Panc1 (cell line): ENCODE measurements around the gene GTF2H4. TPM values are rescaled to one million over a fixed set of nuclear protein-coding genes. Genes with fewer than 3 reads are reported as not detected.
"Not testable (repeated sequence)": the region's sequence is repeated elsewhere in the genome, so short reads cannot be mapped to it uniquely, and the experiment has no call there.

ENCODE experiments used
- ATAC-seq: fragments of 200-7000 bp; cut with Tn5 transposase; 2 replicates; pipeline ENCODE4 v1.9.1; 2020; ENCODE audit warnings: mild to moderate bottlenecking, moderate library complexity
- BruUV-seq: library from RNA; stranded (reverse); fragments of 400-500 nt; replicated peaks from 2 replicates; lab custom pipeline; 2021; lab: Mats Ljungman, UMichigan
- CTCF ChIA-PET: fragments of 300-600 bp; sonication (Branson Sonifier 250); formaldehyde crosslinking; loops from one replicate; lab custom pipeline; 2022; ENCODE audit warnings: antibody characterized with exemption; lab: Charles Lee
- POLR2A ChIA-PET: fragments of 300-600 bp; sonication (Branson Sonifier 250); formaldehyde crosslinking; loops from one replicate; lab custom pipeline; 2022; ENCODE audit warnings: antibody characterized with exemption; lab: Charles Lee
- DNase-seq: peaks from one replicate; pipeline ENCODE4 v3.0.0-alpha.2; 2010; ENCODE audit warnings: low read depth, low spot score
- H3K27ac ChIP-seq: 2 replicates; pipeline ENCODE4 v1.5.1; 2011; ENCODE audit warnings: mild to moderate bottlenecking, low read length, inconsistent platforms
- H3K27me3 ChIP-seq: fragments of 200-500 bp; sonication (Bioruptor generic); 2 replicates; pipeline ENCODE4 v1.6.0; 2014; ENCODE audit warnings: low read length, inconsistent platforms; ENCODE audit not compliant: control insufficient read depth, insufficient read depth
- H3K36me3 ChIP-seq: fragments of 200-500 bp; sonication (Bioruptor generic); 2 replicates; pipeline ENCODE4 v1.5.1; 2014; ENCODE audit warnings: inconsistent platforms, mild to moderate bottlenecking, low read length, moderate library complexity; ENCODE audit not compliant: control insufficient read depth, insufficient read depth
- H3K4me1 ChIP-seq: 2 replicates; pipeline ENCODE4 v1.5.1; 2011; ENCODE audit warnings: inconsistent platforms, mild to moderate bottlenecking, low read length, moderate library complexity; ENCODE audit not compliant: control insufficient read depth, insufficient read depth
- H3K4me3 ChIP-seq, 2 experiments: 2 replicates each; pipeline ENCODE4 v1.5.1; 2011 to 2012; ENCODE audit warnings: low read depth in 2 of 2, low read length in 2 of 2, mild to moderate bottlenecking in 2 of 2, inconsistent platforms in 1 of 2, moderate library complexity in 1 of 2
- H3K9me3 ChIP-seq: fragments of 200-500 bp; sonication (Bioruptor generic); 2 replicates; pipeline ENCODE4 v1.5.1; 2014; ENCODE audit warnings: low read depth, mild to moderate bottlenecking, inconsistent platforms, low read length, moderate library complexity; ENCODE audit not compliant: control insufficient read depth, insufficient read depth
- POLR2AphosphoS5 ChIP-seq: IDR thresholded peaks from 2 replicates; pipeline ENCODE4 v1.6.1; 2012; ENCODE audit warnings: mild to moderate bottlenecking, low read depth, low read length, moderate library complexity
- SIN3A ChIP-seq: IDR thresholded peaks from 2 replicates; pipeline ENCODE4 v1.6.1; 2012; ENCODE audit warnings: low read depth, mild to moderate bottlenecking, low read length, moderate library complexity, borderline replicate concordance; ENCODE audit not compliant: insufficient read depth
- TCF7L2 ChIP-seq: IDR thresholded peaks from 2 replicates; pipeline ENCODE4 v1.6.1; 2011; ENCODE audit warnings: mild to moderate bottlenecking, low read depth, low read length, inconsistent platforms
- in situ Hi-C: cut with HindIII; loops from 2 replicates; pipeline ENCODE4 v1.10.0; 2016; ENCODE audit warnings: low sequenced_read_pairs, low pct_unique_long_range_greater_than_20kb
- intact Hi-C: fragments of 100-400 bp; cut with micrococcal nuclease; formaldehyde crosslinking; loops from one replicate; pipeline ENCODE4 v1.10.0; 2022; ENCODE audit not compliant: unreplicated experiment
- total RNA-seq: library from RNA; stranded (reverse); gene quantifications from one replicate; pipeline ENCODE4 v1.2.1, GENCODE V29; 2021; ENCODE audit not compliant: unreplicated experiment
- TF ChIP-seq, protein P1 (sequence below): fragments of 450-650 bp; IDR thresholded peaks from 2 replicates; pipeline ENCODE4 v1.5.1; 2017; ENCODE audit warnings: mild to moderate bottlenecking
- TF ChIP-seq, protein P2 (sequence below), 2 experiments: IDR thresholded peaks; 2 replicates each; pipeline ENCODE4 v1.6.1; 2011 to 2012; ENCODE audit warnings: low read depth in 2 of 2, control low read depth in 1 of 2, low read length in 1 of 2, mild to moderate bottlenecking in 1 of 2, moderate library complexity in 1 of 2; ENCODE audit not compliant: insufficient read depth in 1 of 2

The GTF2H4 gene
- total RNA-seq, 1 experiment from 2014 or later: 27.5 TPM

DNA sequence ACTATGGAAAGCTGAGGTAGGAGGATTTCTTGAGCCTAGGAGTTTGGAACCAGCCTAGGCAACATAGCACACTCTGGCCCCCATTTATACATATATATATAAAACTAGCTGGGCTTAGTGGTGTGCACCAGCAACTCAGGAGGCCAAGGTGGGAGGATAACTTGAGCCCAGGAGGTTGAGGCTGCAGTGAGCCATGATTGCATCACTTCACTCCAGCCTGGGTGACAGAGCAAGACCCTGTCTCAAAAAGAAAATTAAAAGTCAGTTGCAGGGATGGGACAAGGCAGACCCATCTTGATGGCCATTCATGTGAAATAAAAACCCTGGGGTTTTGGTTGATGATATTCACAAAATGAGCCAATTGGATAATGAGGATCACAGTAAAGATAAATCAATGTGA is 6.6 kb upstream of the GTF2H4 start:
- H3K36me3 ChIP-seq: no peaks in the 10 kb centered on the region
- no peak overlapping the region for H3K27ac ChIP-seq
- no TSS peak for BruUV-seq
- ATAC-seq (no peak), DNase-seq (no peak)
- in situ Hi-C loops: no loop called here
- H3K4me1 ChIP-seq: no peaks in the 10 kb centered on the region
- H3K4me3 ChIP-seq: no peak overlapping the region
- no peaks in the 10 kb centered on the region for H3K9me3 ChIP-seq
- H3K27me3 ChIP-seq: no peaks in the 10 kb centered on the region
- POLR2A ChIA-PET: interaction anchor here (0.6 kb wide), 1 partner anchor 161 kb away, joined by 6 read pairs; no protein-coding TSS in a partner anchor
- TF ChIP-seq SIN3A (no peak), POLR2AphosphoS5 (no peak), TCF7L2 (no peak)
- TF ChIP-seq, protein P1, sequence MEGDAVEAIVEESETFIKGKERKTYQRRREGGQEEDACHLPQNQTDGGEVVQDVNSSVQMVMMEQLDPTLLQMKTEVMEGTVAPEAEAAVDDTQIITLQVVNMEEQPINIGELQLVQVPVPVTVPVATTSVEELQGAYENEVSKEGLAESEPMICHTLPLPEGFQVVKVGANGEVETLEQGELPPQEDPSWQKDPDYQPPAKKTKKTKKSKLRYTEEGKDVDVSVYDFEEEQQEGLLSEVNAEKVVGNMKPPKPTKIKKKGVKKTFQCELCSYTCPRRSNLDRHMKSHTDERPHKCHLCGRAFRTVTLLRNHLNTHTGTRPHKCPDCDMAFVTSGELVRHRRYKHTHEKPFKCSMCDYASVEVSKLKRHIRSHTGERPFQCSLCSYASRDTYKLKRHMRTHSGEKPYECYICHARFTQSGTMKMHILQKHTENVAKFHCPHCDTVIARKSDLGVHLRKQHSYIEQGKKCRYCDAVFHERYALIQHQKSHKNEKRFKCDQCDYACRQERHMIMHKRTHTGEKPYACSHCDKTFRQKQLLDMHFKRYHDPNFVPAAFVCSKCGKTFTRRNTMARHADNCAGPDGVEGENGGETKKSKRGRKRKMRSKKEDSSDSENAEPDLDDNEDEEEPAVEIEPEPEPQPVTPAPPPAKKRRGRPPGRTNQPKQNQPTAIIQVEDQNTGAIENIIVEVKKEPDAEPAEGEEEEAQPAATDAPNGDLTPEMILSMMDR: no peak
- TF ChIP-seq, protein P2, sequence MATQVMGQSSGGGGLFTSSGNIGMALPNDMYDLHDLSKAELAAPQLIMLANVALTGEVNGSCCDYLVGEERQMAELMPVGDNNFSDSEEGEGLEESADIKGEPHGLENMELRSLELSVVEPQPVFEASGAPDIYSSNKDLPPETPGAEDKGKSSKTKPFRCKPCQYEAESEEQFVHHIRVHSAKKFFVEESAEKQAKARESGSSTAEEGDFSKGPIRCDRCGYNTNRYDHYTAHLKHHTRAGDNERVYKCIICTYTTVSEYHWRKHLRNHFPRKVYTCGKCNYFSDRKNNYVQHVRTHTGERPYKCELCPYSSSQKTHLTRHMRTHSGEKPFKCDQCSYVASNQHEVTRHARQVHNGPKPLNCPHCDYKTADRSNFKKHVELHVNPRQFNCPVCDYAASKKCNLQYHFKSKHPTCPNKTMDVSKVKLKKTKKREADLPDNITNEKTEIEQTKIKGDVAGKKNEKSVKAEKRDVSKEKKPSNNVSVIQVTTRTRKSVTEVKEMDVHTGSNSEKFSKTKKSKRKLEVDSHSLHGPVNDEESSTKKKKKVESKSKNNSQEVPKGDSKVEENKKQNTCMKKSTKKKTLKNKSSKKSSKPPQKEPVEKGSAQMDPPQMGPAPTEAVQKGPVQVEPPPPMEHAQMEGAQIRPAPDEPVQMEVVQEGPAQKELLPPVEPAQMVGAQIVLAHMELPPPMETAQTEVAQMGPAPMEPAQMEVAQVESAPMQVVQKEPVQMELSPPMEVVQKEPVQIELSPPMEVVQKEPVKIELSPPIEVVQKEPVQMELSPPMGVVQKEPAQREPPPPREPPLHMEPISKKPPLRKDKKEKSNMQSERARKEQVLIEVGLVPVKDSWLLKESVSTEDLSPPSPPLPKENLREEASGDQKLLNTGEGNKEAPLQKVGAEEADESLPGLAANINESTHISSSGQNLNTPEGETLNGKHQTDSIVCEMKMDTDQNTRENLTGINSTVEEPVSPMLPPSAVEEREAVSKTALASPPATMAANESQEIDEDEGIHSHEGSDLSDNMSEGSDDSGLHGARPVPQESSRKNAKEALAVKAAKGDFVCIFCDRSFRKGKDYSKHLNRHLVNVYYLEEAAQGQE (IDR thresholded peaks at IDR 0.05; ENCODE audit: insufficient read depth in 1 of 2, low read depth in 2 of 2, low read length in 1 of 2): no peak
- CTCF ChIA-PET: no interaction called here
- intact Hi-C loops: no loop called here

DNA sequence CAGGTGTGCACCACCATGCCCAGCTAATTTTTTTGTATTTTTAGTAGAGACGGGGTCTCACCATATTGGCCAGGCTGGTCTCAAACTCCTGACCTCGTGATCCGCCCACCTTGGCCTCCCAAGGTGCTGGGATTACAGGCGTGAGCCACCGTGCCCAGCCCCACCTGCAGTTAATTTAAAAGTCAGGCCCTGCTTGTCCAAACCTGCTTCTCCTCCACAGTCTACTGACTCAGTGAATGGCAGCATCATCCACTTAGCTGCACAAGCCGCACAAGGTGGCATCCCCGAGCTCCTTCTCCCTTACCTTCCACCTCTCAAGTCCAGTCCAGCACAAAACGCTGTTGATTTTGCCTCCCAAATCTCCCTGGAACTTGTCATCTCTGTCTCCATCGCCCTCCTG is 5.8 kb upstream of the GTF2H4 start:
- intact Hi-C loops, H3K4me3 ChIP-seq, H3K36me3 ChIP-seq, H3K4me1 ChIP-seq, DNase-seq, ATAC-seq, H3K27ac ChIP-seq, POLR2A ChIA-PET, BruUV-seq, in situ Hi-C loops, H3K9me3 ChIP-seq, H3K27me3 ChIP-seq, CTCF ChIA-PET: not testable (repeated sequence)

DNA sequence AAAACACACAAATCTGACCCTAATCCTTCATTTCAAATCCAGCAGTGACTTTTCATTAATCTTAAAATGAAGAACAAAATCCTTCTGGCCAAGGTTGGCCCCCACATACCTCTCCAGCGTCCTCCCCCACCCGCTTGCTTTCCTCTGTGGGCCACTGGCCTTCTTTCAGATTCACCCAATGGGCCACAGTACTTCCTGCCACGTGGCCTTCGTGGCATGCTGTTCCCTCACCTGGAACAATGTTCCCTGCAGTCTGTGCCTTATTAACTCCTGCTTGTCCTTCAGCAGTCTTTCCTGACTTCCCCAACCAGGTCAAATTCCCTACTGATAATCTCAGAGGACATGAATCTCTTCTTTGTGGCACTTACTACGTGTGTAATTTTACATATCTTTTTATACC is 5.3 kb upstream of the GTF2H4 start:
- H3K27ac ChIP-seq: no peak overlapping the region
- no TSS peak for BruUV-seq
- H3K4me1 ChIP-seq: no peaks in the 10 kb centered on the region
- ChIA-PET POLR2A (no interaction called here), CTCF (no interaction called here)
- H3K9me3 ChIP-seq: no peaks in the 10 kb centered on the region
- no peak overlapping the region for H3K4me3 ChIP-seq
- DNase-seq (no peak), ATAC-seq (no peak)
- in situ Hi-C loops: no loop called here
- no peaks in the 10 kb centered on the region for H3K36me3 ChIP-seq
- intact Hi-C loops: no loop called here
- TF ChIP-seq, protein P1: no peak
- TF ChIP-seq TCF7L2 (no peak), POLR2AphosphoS5 (no peak), SIN3A (no peak)
- TF ChIP-seq, protein P2 (IDR thresholded peaks at IDR 0.05; ENCODE audit: insufficient read depth in 1 of 2, low read depth in 2 of 2, low read length in 1 of 2): no peak
- H3K27me3 ChIP-seq: no peaks in the 10 kb centered on the region
